T-helper 1 cell treated with Interleukin-12 subunit alpha and Interleukin-12 subunit beta and Interleukin-4 antibody, amounts not matched to agents 30 μg/mL and 1 μg/mL, for 36 hours (primary cell): ENCODE data around the gene CLDN22.

Experiments
- H3K27ac Mint-ChIP-seq: one replicate; pipeline ENCODE4 v1.8.0; 2021; ENCODE audit warnings: mild to moderate bottlenecking, mixed read lengths
- H3K27me3 Mint-ChIP-seq: one replicate; pipeline ENCODE4 v1.8.0; 2021; ENCODE audit warnings: low read depth, mixed read lengths
- H3K36me3 Mint-ChIP-seq: one replicate; pipeline ENCODE4 v1.8.0; 2021; ENCODE audit warnings: low read depth, mixed read lengths
- H3K4me1 Mint-ChIP-seq: one replicate; pipeline ENCODE4 v1.8.0; 2021; ENCODE audit warnings: low read depth, mixed read lengths
- H3K4me3 Mint-ChIP-seq: one replicate; pipeline ENCODE4 v1.8.0; 2021; ENCODE audit warnings: mild to moderate bottlenecking, moderate library complexity, mixed read lengths
- H3K9me3 Mint-ChIP-seq: one replicate; pipeline ENCODE4 v1.8.0; 2021; ENCODE audit warnings: mixed read lengths

Gene CLDN22

GRCh38 chr4:183321516-183321915 is 1.4 kb upstream of the CLDN22 start:
- H3K36me3 Mint-ChIP-seq: no peaks in the 10 kb centered on the region
- peak overlapping the region; percentile 29 for H3K27ac Mint-ChIP-seq
- no peaks in the 10 kb centered on the region for H3K9me3 Mint-ChIP-seq
- peaks cover 10% of the 10 kb centered on the region for H3K4me1 Mint-ChIP-seq
- peaks cover 4% of the 10 kb centered on the region for H3K27me3 Mint-ChIP-seq
- no peak overlapping the region for H3K4me3 Mint-ChIP-seq

- peak overlapping the region; percentile 29 for H3K27ac Mint-ChIP-seq
- H3K36me3 Mint-ChIP-seq: no peaks in the 10 kb centered on the region
- no peaks in the 10 kb centered on the region for H3K9me3 Mint-ChIP-seq
- H3K4me1 Mint-ChIP-seq: peaks cover 10% of the 10 kb centered on the region
- peaks cover 4% of the 10 kb centered on the region for H3K27me3 Mint-ChIP-seq
- H3K4me3 Mint-ChIP-seq: no peak overlapping the region
These were observed 1.0 kb upstream of the CLDN22 start for GRCh38 chr4:183321079-183321478.

- Mint-ChIP-seq H3K4me1 (peaks cover 10% of the 10 kb centered on the region), H3K36me3 (no peaks in the 10 kb centered on the region), H3K27me3 (peaks cover 4% of the 10 kb centered on the region), H3K9me3 (no peaks in the 10 kb centered on the region), H3K27ac (no peak overlapping the region), H3K4me3 (no peak overlapping the region)
These were observed 1.4 kb downstream of the CLDN22 start for GRCh38 chr4:183318656-183319055.

GRCh38 chr4:183314806-183315205 is 5.3 kb downstream of the CLDN22 start:
- Mint-ChIP-seq H3K27ac (no peak overlapping the region), H3K4me1 (no peaks in the 10 kb centered on the region), H3K36me3 (no peaks in the 10 kb centered on the region), H3K9me3 (no peaks in the 10 kb centered on the region), H3K4me3 (no peak overlapping the region), H3K27me3 (peaks cover 3% of the 10 kb centered on the region)

GRCh38 chr4:183314336-183314735 is 5.7 kb downstream of the CLDN22 start:
- H3K9me3 Mint-ChIP-seq: no peaks in the 10 kb centered on the region
- peaks cover 5% of the 10 kb centered on the region for H3K27me3 Mint-ChIP-seq
- H3K27ac Mint-ChIP-seq: no peak overlapping the region
- H3K4me1 Mint-ChIP-seq: no peaks in the 10 kb centered on the region
- H3K4me3 Mint-ChIP-seq: no peak overlapping the region
- H3K36me3 Mint-ChIP-seq: no peaks in the 10 kb centered on the region

- Mint-ChIP-seq H3K27ac (no peak overlapping the region), H3K27me3 (peaks cover 5% of the 10 kb centered on the region), H3K4me1 (no peaks in the 10 kb centered on the region), H3K4me3 (no peak overlapping the region), H3K36me3 (no peaks in the 10 kb centered on the region), H3K9me3 (no peaks in the 10 kb centered on the region)
These were observed 7.2 kb downstream of the CLDN22 start for GRCh38 chr4:183312841-183313240.

GRCh38 chr4:183306811-183307210 is 13.3 kb downstream of the CLDN22 start:
- Mint-ChIP-seq H3K27ac (no peak overlapping the region), H3K4me1 (no peaks in the 10 kb centered on the region), H3K27me3 (peaks cover 5% of the 10 kb centered on the region), H3K36me3 (no peaks in the 10 kb centered on the region), H3K4me3 (no peak overlapping the region), H3K9me3 (no peaks in the 10 kb centered on the region)

GRCh38 chr4:183304538-183304937 is 15.5 kb downstream of the CLDN22 start:
- Mint-ChIP-seq H3K4me3 (no peak overlapping the region), H3K27ac (no peak overlapping the region), H3K4me1 (no peaks in the 10 kb centered on the region), H3K27me3 (no peaks in the 10 kb centered on the region), H3K9me3 (no peaks in the 10 kb centered on the region), H3K36me3 (no peaks in the 10 kb centered on the region)

GRCh38 chr4:183304067-183304466 is 16.0 kb downstream of the CLDN22 start:
- Mint-ChIP-seq H3K27ac (no peak overlapping the region), H3K9me3 (no peaks in the 10 kb centered on the region), H3K4me1 (no peaks in the 10 kb centered on the region), H3K27me3 (no peaks in the 10 kb centered on the region), H3K36me3 (no peaks in the 10 kb centered on the region), H3K4me3 (no peak overlapping the region)

GRCh38 chr4:183303301-183303700 is 16.8 kb downstream of the CLDN22 start:
- Mint-ChIP-seq H3K27ac (no peak overlapping the region), H3K4me1 (no peaks in the 10 kb centered on the region), H3K9me3 (no peaks in the 10 kb centered on the region), H3K4me3 (no peak overlapping the region), H3K27me3 (no peaks in the 10 kb centered on the region), H3K36me3 (no peaks in the 10 kb centered on the region)

GRCh38 chr4:183300655-183301054 is 19.4 kb downstream of the CLDN22 start:
- no peak overlapping the region for H3K4me3 Mint-ChIP-seq
- no peak overlapping the region for H3K27ac Mint-ChIP-seq
- no peaks in the 10 kb centered on the region for H3K4me1 Mint-ChIP-seq
- no peaks in the 10 kb centered on the region for H3K9me3 Mint-ChIP-seq
- H3K36me3 Mint-ChIP-seq: no peaks in the 10 kb centered on the region
- no peaks in the 10 kb centered on the region for H3K27me3 Mint-ChIP-seq

- Mint-ChIP-seq H3K27me3 (no peaks in the 10 kb centered on the region), H3K4me3 (no peak overlapping the region), H3K27ac (no peak overlapping the region), H3K4me1 (no peaks in the 10 kb centered on the region), H3K36me3 (no peaks in the 10 kb centered on the region), H3K9me3 (no peaks in the 10 kb centered on the region)
These were observed 20.0 kb downstream of the CLDN22 start for GRCh38 chr4:183300070-183300469.

- H3K27me3 Mint-ChIP-seq: no peaks in the 10 kb centered on the region
- H3K27ac Mint-ChIP-seq: no peak overlapping the region
- no peaks in the 10 kb centered on the region for H3K36me3 Mint-ChIP-seq
- H3K4me1 Mint-ChIP-seq: no peaks in the 10 kb centered on the region
- H3K9me3 Mint-ChIP-seq: no peaks in the 10 kb centered on the region
- no peak overlapping the region for H3K4me3 Mint-ChIP-seq
These were observed 20.6 kb downstream of the CLDN22 start for GRCh38 chr4:183299464-183299863.

- Mint-ChIP-seq H3K4me3 (no peak overlapping the region), H3K27ac (no peak overlapping the region), H3K27me3 (no peaks in the 10 kb centered on the region), H3K9me3 (no peaks in the 10 kb centered on the region), H3K36me3 (no peaks in the 10 kb centered on the region), H3K4me1 (no peaks in the 10 kb centered on the region)
These were observed 22.4 kb downstream of the CLDN22 start for GRCh38 chr4:183297675-183298074.

GRCh38 chr4:183295711-183296110 is 24.4 kb downstream of the CLDN22 start:
- no peaks in the 10 kb centered on the region for H3K9me3 Mint-ChIP-seq
- no peaks in the 10 kb centered on the region for H3K36me3 Mint-ChIP-seq
- no peak overlapping the region for H3K27ac Mint-ChIP-seq
- no peaks in the 10 kb centered on the region for H3K27me3 Mint-ChIP-seq
- no peaks in the 10 kb centered on the region for H3K4me1 Mint-ChIP-seq
- H3K4me3 Mint-ChIP-seq: no peak overlapping the region

GRCh38 chr4:183291070-183291469 is 29.0 kb downstream of the CLDN22 start:
- Mint-ChIP-seq H3K4me1 (no peaks in the 10 kb centered on the region), H3K27ac (no peak overlapping the region), H3K9me3 (no peaks in the 10 kb centered on the region)

More at GRCh38 chr4:183291070-183291469, 29.0 kb downstream of the CLDN22 start:
- no peaks in the 10 kb centered on the region for H3K27me3 Mint-ChIP-seq
- no peaks in the 10 kb centered on the region for H3K36me3 Mint-ChIP-seq
- H3K4me3 Mint-ChIP-seq: no peak overlapping the region
